ENCODE measurements around the gene CSRP3. TPM values are rescaled to one million over a fixed set of nuclear protein-coding genes. Genes with fewer than 3 reads are reported as not detected.

The CSRP3 gene
- total and polyA plus RNA-seq, 12 donors: 0.17 to 2.3 (median 0.32) TPM; not detected in 9

- TF ChIP-seq CTCF (IDR thresholded peaks at IDR 0.05): no peak
- TF ChIP-seq POLR2A (IDR thresholded peaks at IDR 0.05): no peak
- H3K4me3 ChIP-seq: no peak overlapping the region
- peaks cover 0 to 4% of the 10 kb centered on the region in 2 donors for H3K4me1 ChIP-seq (replicated peaks in 1 of 2)
- no peaks in the 10 kb centered on the region for H3K27me3 ChIP-seq
- intact Hi-C loops (cut with DNase I): no loop called here
- H3K36me3 ChIP-seq (replicated peaks in 1 of 2): peaks cover 0 to 5% of the 10 kb centered on the region in 2 donors
- no peak overlapping the region for H3K27ac ChIP-seq
- H3K9me3 ChIP-seq (replicated peaks in 1 of 3): no peaks in the 10 kb centered on the region
- peak in 3 of 7 donors; percentile 50 to 59 (median 56) for DNase-seq
- WGBS, 4 donors: 82 to 83% (median 82%) methylated on average over 2 of the region's 2 CpGs
Observed at GRCh38 chr11:19168090-19168489, 33.7 kb downstream of the CSRP3 start.

- intact Hi-C loops (cut with DNase I): no loop called here
- no peak for DNase-seq
- WGBS, 4 donors: 80 to 100% (median 86%) methylated on average over 2 of the region's 2 CpGs
- Histone ChIP-seq H3K27ac (no peak overlapping the region), H3K27me3 (no peaks in the 10 kb centered on the region), H3K4me1 (replicated peaks in 1 of 2) (peaks cover 0 to 4% of the 10 kb centered on the region in 2 donors), H3K4me3 (no peak overlapping the region), H3K9me3 (replicated peaks in 1 of 3) (no peaks in the 10 kb centered on the region), H3K36me3 (replicated peaks in 1 of 2) (no peaks in the 10 kb centered on the region)
- TF ChIP-seq POLR2A (IDR thresholded peaks at IDR 0.05) (no peak), CTCF (IDR thresholded peaks at IDR 0.05) (no peak)
Observed at GRCh38 chr11:19164881-19165280, 36.9 kb downstream of the CSRP3 start.

- 89 to 91% (median 90%) methylated on average over 4 of the region's 4 CpGs for WGBS, 4 donors
- Histone ChIP-seq H3K36me3 (replicated peaks in 1 of 2) (no peaks in the 10 kb centered on the region), H3K27ac (no peak overlapping the region), H3K4me1 (replicated peaks in 1 of 2) (peaks cover 0 to 4% of the 10 kb centered on the region in 2 donors), H3K4me3 (no peak overlapping the region), H3K27me3 (no peaks in the 10 kb centered on the region), H3K9me3 (replicated peaks in 1 of 3) (no peaks in the 10 kb centered on the region)
- TF ChIP-seq CTCF (IDR thresholded peaks at IDR 0.05): no peak
- no peak for TF ChIP-seq POLR2A (IDR thresholded peaks at IDR 0.05)
- no peak for DNase-seq
- intact Hi-C loops (cut with DNase I): no loop called here
Observed at GRCh38 chr11:19164230-19164855, 37.4 kb downstream of the CSRP3 start.

- no peaks in the 10 kb centered on the region for H3K27me3 ChIP-seq
- TF ChIP-seq POLR2A (IDR thresholded peaks at IDR 0.05) (no peak), CTCF (IDR thresholded peaks at IDR 0.05) (no peak)
- intact Hi-C loops (cut with DNase I): no loop called here
- no peaks in the 10 kb centered on the region for H3K4me1 ChIP-seq (replicated peaks in 1 of 2)
- H3K9me3 ChIP-seq (replicated peaks in 1 of 3): no peaks in the 10 kb centered on the region
- H3K4me3 ChIP-seq: no peak overlapping the region
- H3K27ac ChIP-seq: no peak overlapping the region
- H3K36me3 ChIP-seq (replicated peaks in 1 of 2): no peaks in the 10 kb centered on the region
- DNase-seq: no peak
- 85 to 93% (median 89%) methylated on average over 1 of the region's 1 CpG for WGBS, 4 donors
Observed at GRCh38 chr11:19163617-19164016, 38.2 kb downstream of the CSRP3 start.

All from adrenal gland (tissue), 12 donors.